22Rv1 (cell line): Measurements from ENCODE around the gene DSCAM.

Experiments
- H3K27ac ChIP-seq: fragments of 450-650 bp; 2 replicates; pipeline ENCODE4 v1.5.1; 2017
- ZFX ChIP-seq: fragments of 450-650 bp; IDR thresholded peaks from 2 replicates; pipeline ENCODE4 v1.6.1; 2017; ENCODE audit warnings: antibody characterized with exemption, borderline replicate concordance
- TF ChIP-seq, protein P1 (sequence below): fragments of 450-650 bp; IDR thresholded peaks from 2 replicates; pipeline ENCODE4 v1.5.1; 2017; ENCODE audit warnings: mild to moderate bottlenecking

DSCAM gene

DNA sequence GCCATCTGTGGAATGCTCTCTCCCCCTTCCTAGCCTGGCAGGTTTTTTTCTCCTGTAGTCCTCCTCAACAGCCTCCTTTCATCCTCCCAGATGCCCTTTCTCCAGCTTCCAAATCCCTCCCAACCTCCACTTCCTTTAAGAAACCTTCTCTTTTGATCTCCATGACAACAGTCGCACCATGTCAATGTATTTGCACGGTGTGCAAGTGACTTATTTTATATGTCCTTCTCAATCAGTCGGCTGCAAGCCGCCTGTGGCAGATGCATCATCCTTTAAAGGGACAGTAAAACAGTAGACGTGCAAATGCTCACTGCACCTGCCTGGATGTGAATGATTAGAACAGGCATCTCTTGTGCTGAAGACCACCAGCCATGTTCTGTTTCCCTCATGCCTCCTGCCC, 694.5 kb downstream of the DSCAM start:
- H3K27ac ChIP-seq = no peak overlapping the region
- no peak for TF ChIP-seq ZFX
- TF ChIP-seq, protein P1, sequence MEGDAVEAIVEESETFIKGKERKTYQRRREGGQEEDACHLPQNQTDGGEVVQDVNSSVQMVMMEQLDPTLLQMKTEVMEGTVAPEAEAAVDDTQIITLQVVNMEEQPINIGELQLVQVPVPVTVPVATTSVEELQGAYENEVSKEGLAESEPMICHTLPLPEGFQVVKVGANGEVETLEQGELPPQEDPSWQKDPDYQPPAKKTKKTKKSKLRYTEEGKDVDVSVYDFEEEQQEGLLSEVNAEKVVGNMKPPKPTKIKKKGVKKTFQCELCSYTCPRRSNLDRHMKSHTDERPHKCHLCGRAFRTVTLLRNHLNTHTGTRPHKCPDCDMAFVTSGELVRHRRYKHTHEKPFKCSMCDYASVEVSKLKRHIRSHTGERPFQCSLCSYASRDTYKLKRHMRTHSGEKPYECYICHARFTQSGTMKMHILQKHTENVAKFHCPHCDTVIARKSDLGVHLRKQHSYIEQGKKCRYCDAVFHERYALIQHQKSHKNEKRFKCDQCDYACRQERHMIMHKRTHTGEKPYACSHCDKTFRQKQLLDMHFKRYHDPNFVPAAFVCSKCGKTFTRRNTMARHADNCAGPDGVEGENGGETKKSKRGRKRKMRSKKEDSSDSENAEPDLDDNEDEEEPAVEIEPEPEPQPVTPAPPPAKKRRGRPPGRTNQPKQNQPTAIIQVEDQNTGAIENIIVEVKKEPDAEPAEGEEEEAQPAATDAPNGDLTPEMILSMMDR = no peak

DNA sequence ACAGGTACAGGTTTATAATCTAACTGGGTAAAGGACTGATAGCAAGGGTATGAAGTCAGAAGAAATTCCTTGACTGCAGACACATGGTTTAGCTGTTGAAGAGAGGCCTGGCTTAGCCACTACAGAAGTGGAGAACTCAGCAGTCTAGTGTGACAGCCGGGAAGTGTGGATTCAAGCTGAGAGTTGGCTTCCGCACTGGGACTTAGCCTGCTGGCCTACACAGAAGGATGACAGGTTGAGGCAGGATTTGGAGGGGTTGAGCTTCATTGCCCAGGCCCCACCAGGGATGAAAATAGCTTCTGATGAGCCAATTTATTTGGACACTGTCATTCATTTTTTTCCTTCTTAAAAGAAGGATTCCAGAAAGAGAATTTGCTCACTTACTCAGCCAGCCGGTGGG, 695.3 kb downstream of the DSCAM start:
- TF ChIP-seq, protein P1 = no peak
- no peak for TF ChIP-seq ZFX
- H3K27ac ChIP-seq = no peak overlapping the region

DNA sequence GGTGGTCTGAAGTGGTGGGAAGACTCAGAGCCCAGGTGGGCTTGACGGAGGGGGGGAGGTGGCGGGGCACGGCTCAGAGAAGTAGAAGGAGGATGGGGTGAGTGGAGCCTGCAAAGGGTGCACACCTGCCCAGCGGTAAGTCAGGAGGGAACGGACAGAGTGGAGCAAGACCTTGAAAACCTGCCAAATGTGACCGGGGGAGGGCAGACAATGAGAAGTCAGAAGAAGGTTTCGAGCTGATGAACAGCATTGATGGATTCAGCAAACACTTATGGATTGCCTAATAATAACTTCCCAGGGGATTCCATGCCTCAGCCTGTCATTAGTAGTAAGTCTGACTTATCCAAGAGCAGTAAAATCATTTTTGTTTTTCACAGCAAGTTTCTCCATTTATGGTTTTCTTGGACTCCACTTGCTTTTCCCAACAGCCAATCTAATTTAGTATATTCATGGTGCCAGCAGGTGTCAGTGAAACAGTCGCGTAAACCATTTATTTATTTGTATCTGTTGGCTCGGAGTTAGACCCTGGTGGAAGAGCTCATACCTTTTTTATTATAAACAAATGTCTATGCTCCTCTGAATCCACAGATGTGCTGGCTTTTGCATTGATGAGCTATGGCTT, 700.6 kb downstream of the DSCAM start:
- H3K27ac ChIP-seq = no peak overlapping the region
- no peak for TF ChIP-seq ZFX
- TF ChIP-seq, protein P1 = 0 out of 2 replicates have a peak, but pooled peaks have one; percentile 8

DNA sequence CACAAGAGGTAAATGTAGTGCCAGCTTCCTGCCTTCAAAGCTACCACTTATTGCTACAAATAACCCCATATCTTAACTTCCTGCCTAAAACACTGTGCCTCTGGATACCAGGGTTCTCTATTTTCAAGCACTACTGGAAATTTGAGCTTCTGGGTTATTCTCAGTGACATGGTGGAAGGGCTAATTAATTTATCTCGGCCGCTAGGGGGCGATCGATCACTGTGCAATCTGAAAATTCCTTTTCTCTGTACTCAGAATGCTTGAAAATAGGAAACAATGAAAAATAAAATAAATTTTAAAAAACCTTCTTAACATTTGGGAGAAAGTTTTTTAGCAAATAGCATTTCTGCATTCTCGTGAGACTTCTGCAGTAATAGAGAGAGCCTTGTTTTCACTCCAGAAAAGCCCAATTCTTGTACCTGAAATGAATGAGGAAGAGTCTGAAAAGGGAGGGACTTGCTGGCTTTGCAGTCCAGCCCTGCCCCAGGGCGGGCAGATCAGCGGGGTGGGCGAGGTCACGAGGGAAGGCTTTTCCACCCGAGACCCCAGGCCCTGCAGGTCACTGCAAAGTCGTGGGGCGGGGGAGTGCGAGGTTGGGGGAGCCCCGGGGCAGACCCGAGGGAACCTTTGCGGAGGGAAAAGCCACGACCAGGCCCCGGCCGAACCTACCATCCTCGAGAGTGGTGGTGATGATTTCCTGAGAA, 703.0 kb downstream of the DSCAM start:
- no peak for TF ChIP-seq ZFX
- TF ChIP-seq, protein P1 = peak; percentile 90

DNA sequence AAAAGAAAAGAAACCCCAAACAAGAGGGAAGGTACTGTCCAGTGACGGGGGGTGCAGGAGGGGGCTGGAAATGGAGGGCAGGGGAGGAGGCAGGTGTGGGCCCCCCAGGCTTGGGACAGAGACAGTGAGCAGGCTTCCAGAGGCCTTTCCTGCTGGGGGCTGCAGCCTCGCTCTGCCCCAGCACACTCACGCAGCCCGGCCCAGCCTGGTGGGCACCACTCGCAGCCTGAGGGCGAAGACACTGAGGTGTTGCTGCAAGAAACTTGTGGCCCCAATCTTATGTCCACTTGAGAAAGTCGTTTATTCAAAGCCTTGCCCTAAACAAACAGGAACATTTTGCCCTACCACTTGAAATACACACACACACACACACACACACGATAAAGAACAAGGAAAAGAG, 705.3 kb downstream of the DSCAM start:
- no peak overlapping the region for H3K27ac ChIP-seq
- TF ChIP-seq, protein P1 = no peak
- no peak for TF ChIP-seq ZFX

More for the DNA sequence above, 703.0 kb downstream of the DSCAM start:
- H3K27ac ChIP-seq = no peak overlapping the region

DNA sequence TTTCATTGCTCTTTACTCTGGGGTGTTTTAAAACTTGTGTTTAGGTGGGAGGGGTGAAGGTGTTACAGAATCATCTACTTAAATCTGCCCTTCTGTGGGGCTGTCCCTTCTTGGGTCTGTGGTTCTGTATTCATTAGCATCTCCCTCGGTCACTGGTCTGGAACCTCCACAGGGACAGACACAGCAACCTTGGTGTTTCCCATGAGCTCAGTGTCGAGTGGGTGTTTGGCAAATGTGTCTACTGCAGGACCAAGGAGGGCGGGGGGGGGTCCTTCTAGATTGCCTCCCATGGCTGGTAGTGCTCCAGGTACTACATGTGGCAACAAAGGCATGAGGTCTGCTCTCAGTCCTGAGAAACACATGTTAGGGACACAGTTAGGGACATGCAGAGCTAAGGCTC, 706.3 kb downstream of the DSCAM start:
- TF ChIP-seq, protein P1 = no peak
- TF ChIP-seq ZFX = no peak
- H3K27ac ChIP-seq = no peak overlapping the region

DNA sequence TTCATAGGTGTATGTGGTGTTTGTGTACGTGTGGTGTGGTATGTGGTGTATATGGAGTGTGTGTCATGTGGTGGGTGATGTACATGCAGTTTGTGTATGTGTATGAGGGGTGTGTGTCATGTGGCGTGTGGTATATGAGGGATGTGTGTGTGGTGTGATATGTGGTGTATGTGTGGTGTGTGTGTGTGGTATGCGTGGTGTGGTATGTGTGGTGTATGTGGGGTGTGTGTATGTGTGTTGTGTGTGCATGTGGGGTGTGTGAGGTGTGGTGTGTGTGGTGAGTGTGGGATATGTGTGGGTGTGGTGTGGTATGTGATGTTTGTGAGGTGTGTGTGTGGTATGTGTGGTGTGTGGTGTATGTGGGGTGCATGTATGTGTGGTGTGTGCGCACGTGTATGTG, 707.3 kb downstream of the DSCAM start:
- H3K27ac ChIP-seq = no peak overlapping the region
- TF ChIP-seq, protein P1 = no peak
- no peak for TF ChIP-seq ZFX
